Measurements from ENCODE around the gene OCRL. TPM values are rescaled to one million over a fixed set of nuclear protein-coding genes. Genes with fewer than 3 reads are reported as not detected.
A peak's percentile ranks its signal among the peaks of the same experiment; 100 is the strongest.

OCRL gene
- polyA plus RNA-seq (2013, experiment 1 of 2): 19.2 TPM
- polyA plus RNA-seq (2013, experiment 2 of 2): 18.2 TPM

DNA sequence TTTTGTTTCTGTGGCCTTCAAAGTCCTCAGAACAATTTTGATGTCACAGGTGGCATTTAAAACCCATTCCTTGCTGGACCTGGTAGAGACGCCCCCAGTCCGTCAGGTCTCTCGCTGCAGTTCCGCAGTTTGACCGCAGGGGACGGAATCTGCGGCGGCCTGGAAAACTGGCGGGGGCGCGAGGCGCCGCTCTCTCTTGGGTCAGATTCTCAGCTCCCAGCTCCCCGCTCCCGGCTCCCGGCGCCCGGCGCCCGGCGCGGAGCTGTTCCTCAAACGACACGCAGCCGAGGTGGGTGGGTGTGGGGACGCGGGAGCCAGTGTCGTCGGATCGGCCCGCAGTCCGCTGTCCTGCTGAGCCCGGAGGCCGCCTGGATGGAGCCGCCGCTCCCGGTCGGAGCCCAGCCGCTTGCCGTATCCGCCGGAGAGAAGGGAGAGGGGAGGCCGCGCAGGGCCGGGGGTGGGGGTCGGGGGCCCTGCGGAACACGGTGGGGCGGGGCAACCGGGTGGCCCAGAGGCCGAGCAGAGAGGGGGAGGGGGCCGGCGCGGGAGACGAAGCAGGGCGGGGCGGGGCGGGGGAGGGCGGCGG lies at the start of gene OCRL:
OCRL (plus strand) TSS at position 192 of the 586 bp plus-strand sequence; CDS start at position 373, 181 bp downstream.
- peak; percentile 63 for DNase-seq (ENCODE audit: low spot score)
- peak within 1 kb of the TSS; percentile 79 for H3K27ac ChIP-seq (replicated peaks; ENCODE audit: low read length)
- WGBS, 2 donors (ENCODE audit: extremely low coverage in 2 of 2, insufficient read length in 2 of 2, insufficient replicate concordance in 1 of 2): no CpG with 5 or more reads among the region's 60 CpGs
- peaks cover 0 to 4% (median 0%) of the 10 kb centered on the region in 3 experiments for H3K27me3 ChIP-seq (ENCODE audit: control insufficient read depth in 3 of 3, insufficient read depth in 3 of 3, low read depth in 1 of 3, low read length in 3 of 3)
- peak within 1 kb of the TSS; percentile 94 for H3K18ac ChIP-seq (ENCODE audit: low read length)
- H3K4ac ChIP-seq (ENCODE audit: low read length): no peak within 1 kb of the TSS
- H2AFZ ChIP-seq (ENCODE audit: low read length): peak within 1 kb of the TSS; percentile 89
- H3K79me1 ChIP-seq (ENCODE audit: low read depth, low read length): no peaks in the 10 kb centered on the region
- H3K36me3 ChIP-seq (replicated peaks in 1 of 2; ENCODE audit: control insufficient read depth in 2 of 2, insufficient read depth in 2 of 2, low read length in 2 of 2): peaks cover 2 to 23% of the 10 kb centered on the region in 2 donors
- H2BK15ac ChIP-seq (ENCODE audit: low read length): no peak within 1 kb of the TSS
- no peak within 1 kb of the TSS for H4K8ac ChIP-seq (ENCODE audit: low read depth, low read length)
- peak within 1 kb of the TSS; percentile 63 to 95 for H3K4me3 ChIP-seq (ENCODE audit: low read length in 2 of 2)
- peak within 1 kb of the TSS; percentile 31 for H3K23ac ChIP-seq (ENCODE audit: low read depth, low read length, poor library complexity)
- no peak within 1 kb of the TSS for H4K91ac ChIP-seq (ENCODE audit: low read depth, low read length, poor library complexity)
- no peak within 1 kb of the TSS for H2BK5ac ChIP-seq (ENCODE audit: low read length)
- peak within 1 kb of the TSS; percentile 66 for H3K4me2 ChIP-seq (ENCODE audit: insufficient read depth, low read length, poor library complexity, severe bottlenecking)
- no peak within 1 kb of the TSS for H3K14ac ChIP-seq (ENCODE audit: low read length)
- no peak within 1 kb of the TSS for H2BK120ac ChIP-seq (ENCODE audit: low read depth, low read length)
- peak within 1 kb of the TSS; percentile 91 for H3K9ac ChIP-seq (ENCODE audit: low read depth, low read length, poor library complexity)
- H2BK12ac ChIP-seq (ENCODE audit: low read length): no peak within 1 kb of the TSS
- H3K4me1 ChIP-seq (ENCODE audit: control insufficient read depth in 2 of 2, insufficient read depth in 1 of 2, low read depth in 1 of 2, low read length in 2 of 2): no peaks in the 10 kb centered on the region
- H2AK5ac ChIP-seq (ENCODE audit: low read depth, low read length): no peak within 1 kb of the TSS
- H3K9me3 ChIP-seq (replicated peaks in 1 of 2; ENCODE audit: control insufficient read depth in 2 of 2, insufficient read depth in 1 of 2, low read depth in 1 of 2, low read length in 2 of 2): no peaks in the 10 kb centered on the region

DNA sequence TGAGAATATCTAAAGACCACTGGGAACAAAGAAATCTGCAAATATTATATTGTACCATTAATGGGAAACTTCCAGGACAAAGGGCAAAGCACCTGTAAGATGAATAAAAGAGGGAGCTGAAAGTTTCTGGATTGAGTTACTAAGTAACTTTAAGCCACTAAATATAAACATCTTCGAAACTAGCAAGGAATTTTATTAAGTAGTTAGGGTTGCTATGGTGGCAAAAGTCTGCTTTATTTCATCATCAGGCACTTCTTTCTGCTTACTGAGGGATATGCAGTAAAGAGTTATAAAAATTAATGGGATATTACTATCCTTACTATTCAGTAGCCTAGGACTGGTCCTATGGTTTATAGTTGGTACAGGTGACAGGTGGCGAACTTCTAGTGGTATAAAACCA lies 49.7 kb upstream of the OCRL start:
- Histone ChIP-seq H3K27ac (replicated peaks; ENCODE audit: low read length) (no peak overlapping the region), H3K9me3 (replicated peaks in 1 of 2; ENCODE audit: control insufficient read depth in 2 of 2, insufficient read depth in 1 of 2, low read depth in 1 of 2, low read length in 2 of 2) (no peaks in the 10 kb centered on the region), H3K4me1 (ENCODE audit: control insufficient read depth in 2 of 2, insufficient read depth in 1 of 2, low read depth in 1 of 2, low read length in 2 of 2) (no peaks in the 10 kb centered on the region), H3K4ac (ENCODE audit: low read length) (no peak overlapping the region), H2AK5ac (ENCODE audit: low read depth, low read length) (no peak overlapping the region), H3K18ac (ENCODE audit: low read length) (no peak overlapping the region), H3K9ac (ENCODE audit: low read depth, low read length, poor library complexity) (no peak overlapping the region), H2AFZ (ENCODE audit: low read length) (no peak overlapping the region), H2BK12ac (ENCODE audit: low read length) (no peak overlapping the region), H2BK5ac (ENCODE audit: low read length) (no peak overlapping the region), H3K23ac (ENCODE audit: low read depth, low read length, poor library complexity) (no peak overlapping the region), H2BK15ac (ENCODE audit: low read length) (no peak overlapping the region), H4K8ac (ENCODE audit: low read depth, low read length) (no peak overlapping the region), H3K36me3 (replicated peaks in 1 of 2; ENCODE audit: control insufficient read depth in 2 of 2, insufficient read depth in 2 of 2, low read length in 2 of 2) (peaks cover 9 to 100% of the 10 kb centered on the region in 2 donors), H4K91ac (ENCODE audit: low read depth, low read length, poor library complexity) (no peak overlapping the region), H3K14ac (ENCODE audit: low read length) (no peak overlapping the region), H3K27me3 (ENCODE audit: control insufficient read depth in 3 of 3, insufficient read depth in 3 of 3, low read depth in 1 of 3, low read length in 3 of 3) (no peaks in the 10 kb centered on the region), H3K79me1 (ENCODE audit: low read depth, low read length) (no peaks in the 10 kb centered on the region), H2BK120ac (ENCODE audit: low read depth, low read length) (no peak overlapping the region), H3K4me2 (ENCODE audit: insufficient read depth, low read length, poor library complexity, severe bottlenecking) (no peak overlapping the region), H3K4me3 (ENCODE audit: low read length in 2 of 2) (no peak overlapping the region)
- no CpG with 5 or more reads among the region's 2 CpGs for WGBS, 2 donors (ENCODE audit: extremely low coverage in 2 of 2, insufficient read length in 2 of 2, insufficient replicate concordance in 1 of 2)
- DNase-seq (ENCODE audit: low spot score): no peak

DNA sequence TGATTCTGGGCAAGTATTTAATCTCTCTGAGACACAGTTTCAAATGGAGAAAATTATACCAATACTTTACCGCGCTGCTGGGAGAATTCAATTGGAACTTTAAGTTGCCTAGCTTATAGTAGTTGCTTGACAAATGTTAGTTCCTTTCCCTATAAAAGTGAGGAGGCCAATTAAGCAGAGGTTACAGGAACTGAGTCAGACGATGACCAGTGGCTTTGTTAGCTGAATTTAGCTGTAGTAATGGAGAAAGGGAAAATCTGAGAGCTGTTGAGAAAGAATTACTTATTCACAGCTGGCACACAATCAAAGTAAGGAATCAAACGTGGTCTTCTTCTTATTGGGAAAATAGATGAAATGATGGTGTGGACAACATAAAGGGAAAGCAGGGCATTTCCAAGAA lies 46.4 kb upstream of the OCRL start:
- Histone ChIP-seq H3K79me1 (ENCODE audit: low read depth, low read length) (no peaks in the 10 kb centered on the region), H3K4ac (ENCODE audit: low read length) (no peak overlapping the region), H2BK15ac (ENCODE audit: low read length) (no peak overlapping the region), H2BK12ac (ENCODE audit: low read length) (no peak overlapping the region), H2BK5ac (ENCODE audit: low read length) (no peak overlapping the region), H3K18ac (ENCODE audit: low read length) (no peak overlapping the region), H2AFZ (ENCODE audit: low read length) (no peak overlapping the region), H3K4me3 (ENCODE audit: low read length in 2 of 2) (no peak overlapping the region), H2BK120ac (ENCODE audit: low read depth, low read length) (no peak overlapping the region), H4K91ac (ENCODE audit: low read depth, low read length, poor library complexity) (no peak overlapping the region), H3K27me3 (ENCODE audit: control insufficient read depth in 3 of 3, insufficient read depth in 3 of 3, low read depth in 1 of 3, low read length in 3 of 3) (no peaks in the 10 kb centered on the region), H4K8ac (ENCODE audit: low read depth, low read length) (no peak overlapping the region), H3K9me3 (replicated peaks in 1 of 2; ENCODE audit: control insufficient read depth in 2 of 2, insufficient read depth in 1 of 2, low read depth in 1 of 2, low read length in 2 of 2) (no peaks in the 10 kb centered on the region), H2AK5ac (ENCODE audit: low read depth, low read length) (no peak overlapping the region), H3K23ac (ENCODE audit: low read depth, low read length, poor library complexity) (no peak overlapping the region), H3K36me3 (replicated peaks in 1 of 2; ENCODE audit: control insufficient read depth in 2 of 2, insufficient read depth in 2 of 2, low read length in 2 of 2) (peaks cover 9 to 100% of the 10 kb centered on the region in 2 donors), H3K4me2 (ENCODE audit: insufficient read depth, low read length, poor library complexity, severe bottlenecking) (no peak overlapping the region), H3K4me1 (ENCODE audit: control insufficient read depth in 2 of 2, insufficient read depth in 1 of 2, low read depth in 1 of 2, low read length in 2 of 2) (no peaks in the 10 kb centered on the region), H3K27ac (replicated peaks; ENCODE audit: low read length) (no peak overlapping the region), H3K14ac (ENCODE audit: low read length) (no peak overlapping the region), H3K9ac (ENCODE audit: low read depth, low read length, poor library complexity) (no peak overlapping the region)
- DNase-seq (ENCODE audit: low spot score): no peak
- no CpG with 5 or more reads among the region's 4 CpGs for WGBS, 2 donors (ENCODE audit: extremely low coverage in 2 of 2, insufficient read length in 2 of 2, insufficient replicate concordance in 1 of 2)

DNA sequence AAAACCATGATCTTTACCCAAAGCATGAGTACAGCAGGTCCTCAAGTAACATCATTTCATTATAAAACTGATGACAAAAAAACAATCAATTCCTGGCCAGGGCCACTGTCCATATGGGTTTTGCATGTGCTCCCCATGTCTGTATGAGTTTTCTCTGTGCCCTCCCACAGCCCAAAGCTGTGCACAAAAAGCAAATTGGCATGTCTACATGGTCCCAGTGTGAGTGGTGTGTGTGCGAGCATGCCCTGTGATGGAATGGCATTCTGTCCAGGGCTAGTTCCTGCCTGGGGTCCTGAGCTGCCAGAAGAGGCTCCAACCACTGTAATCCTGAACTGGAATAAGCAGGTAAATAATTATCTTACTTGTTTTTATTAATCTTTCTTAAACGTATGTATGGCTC lies 45.2 kb upstream of the OCRL start:
- Histone ChIP-seq H3K27me3 (ENCODE audit: control insufficient read depth in 3 of 3, insufficient read depth in 3 of 3, low read depth in 1 of 3, low read length in 3 of 3) (no peaks in the 10 kb centered on the region), H2BK12ac (ENCODE audit: low read length) (no peak overlapping the region), H3K79me1 (ENCODE audit: low read depth, low read length) (no peaks in the 10 kb centered on the region), H3K18ac (ENCODE audit: low read length) (no peak overlapping the region), H2AK5ac (ENCODE audit: low read depth, low read length) (no peak overlapping the region), H3K4me2 (ENCODE audit: insufficient read depth, low read length, poor library complexity, severe bottlenecking) (no peak overlapping the region), H3K4me1 (ENCODE audit: control insufficient read depth in 2 of 2, insufficient read depth in 1 of 2, low read depth in 1 of 2, low read length in 2 of 2) (no peaks in the 10 kb centered on the region), H2BK120ac (ENCODE audit: low read depth, low read length) (no peak overlapping the region), H3K36me3 (replicated peaks in 1 of 2; ENCODE audit: control insufficient read depth in 2 of 2, insufficient read depth in 2 of 2, low read length in 2 of 2) (peaks cover 9 to 100% of the 10 kb centered on the region in 2 donors), H2BK5ac (ENCODE audit: low read length) (no peak overlapping the region), H3K4me3 (ENCODE audit: low read length in 2 of 2) (no peak overlapping the region), H2AFZ (ENCODE audit: low read length) (no peak overlapping the region), H2BK15ac (ENCODE audit: low read length) (no peak overlapping the region), H4K91ac (ENCODE audit: low read depth, low read length, poor library complexity) (no peak overlapping the region), H3K9me3 (replicated peaks in 1 of 2; ENCODE audit: control insufficient read depth in 2 of 2, insufficient read depth in 1 of 2, low read depth in 1 of 2, low read length in 2 of 2) (no peaks in the 10 kb centered on the region), H3K23ac (ENCODE audit: low read depth, low read length, poor library complexity) (no peak overlapping the region), H3K4ac (ENCODE audit: low read length) (no peak overlapping the region), H3K27ac (replicated peaks; ENCODE audit: low read length) (no peak overlapping the region), H3K9ac (ENCODE audit: low read depth, low read length, poor library complexity) (no peak overlapping the region), H3K14ac (ENCODE audit: low read length) (no peak overlapping the region), H4K8ac (ENCODE audit: low read depth, low read length) (no peak overlapping the region)
- no peak for DNase-seq (ENCODE audit: low spot score)
- no CpG with 5 or more reads among the region's 2 CpGs for WGBS, 2 donors (ENCODE audit: extremely low coverage in 2 of 2, insufficient read length in 2 of 2, insufficient replicate concordance in 1 of 2)
